HG02678 (cell line): ENCODE results near the gene TTC4.
A peak's percentile ranks its signal among the peaks of the same experiment; 100 is the strongest.
"Not testable (repeated sequence)": the region's sequence is repeated elsewhere in the genome, so short reads cannot be mapped to it uniquely, and the experiment has no call there.

Source experiments
- ATAC-seq: cut with Tn5 transposase; IDR thresholded peaks from one replicate; pipeline ENCODE4 v1.9.1; 2021; ENCODE audit warnings: mild to moderate bottlenecking, moderate library complexity; ENCODE audit not compliant: unreplicated experiment

TTC4 gene

DNA sequence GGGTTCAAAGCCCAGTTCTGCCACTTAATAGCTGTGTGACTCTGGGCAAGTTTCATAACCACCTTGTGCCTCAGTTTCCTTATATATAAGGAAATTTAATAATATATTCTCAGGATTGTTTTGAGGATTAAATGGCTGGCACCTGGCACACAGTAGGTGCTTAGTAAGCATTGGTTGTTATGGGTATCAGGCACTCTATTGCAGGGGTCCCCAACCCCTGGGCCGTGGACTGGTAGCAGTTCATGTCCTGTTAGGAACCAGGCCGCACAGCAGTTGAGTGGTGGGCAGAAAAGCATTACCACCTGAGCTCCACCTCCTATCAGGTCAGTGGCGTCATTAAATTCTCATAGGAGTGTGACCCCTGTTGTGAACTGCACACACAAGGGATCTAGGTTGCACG lies 30.2 kb downstream of the TTC4 start:
- ATAC-seq = no peak

DNA sequence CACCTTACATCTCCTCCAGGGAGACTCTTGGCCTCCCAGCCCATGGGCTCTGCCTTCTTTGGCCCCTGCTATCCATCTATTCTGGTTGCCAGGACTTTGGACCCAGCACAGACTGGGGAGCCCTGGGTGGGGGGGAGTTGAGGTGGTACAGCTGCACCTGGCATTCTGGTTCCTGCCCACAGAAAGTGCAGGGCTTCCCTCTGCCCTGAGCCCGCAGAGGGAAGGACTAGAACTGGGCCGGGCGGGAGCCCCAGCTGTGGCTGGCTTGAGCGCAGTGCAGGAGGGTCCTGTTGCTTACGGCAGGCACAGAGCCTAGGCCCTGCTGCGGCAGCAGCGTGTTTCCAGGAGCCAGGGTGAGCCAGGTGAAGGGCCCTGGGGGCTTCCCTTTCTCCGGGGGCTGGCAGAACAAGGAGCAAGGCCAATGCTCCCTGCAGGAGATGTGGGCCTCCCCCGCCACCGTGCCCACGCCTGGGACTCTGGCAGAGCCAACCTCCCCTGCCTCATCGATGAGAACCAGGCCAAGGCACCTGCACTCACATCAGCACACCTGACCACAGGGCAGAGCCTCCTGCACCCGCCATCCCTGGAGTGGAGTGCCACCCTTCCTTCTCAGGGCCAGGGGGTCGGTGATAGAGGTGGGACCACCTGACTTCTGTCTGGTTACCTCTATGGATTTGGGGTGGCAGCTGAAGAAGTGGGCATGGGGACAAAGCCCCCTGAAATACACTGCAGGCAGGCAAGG lies 32.6 kb downstream of the TTC4 start:
- no peak for ATAC-seq

DNA sequence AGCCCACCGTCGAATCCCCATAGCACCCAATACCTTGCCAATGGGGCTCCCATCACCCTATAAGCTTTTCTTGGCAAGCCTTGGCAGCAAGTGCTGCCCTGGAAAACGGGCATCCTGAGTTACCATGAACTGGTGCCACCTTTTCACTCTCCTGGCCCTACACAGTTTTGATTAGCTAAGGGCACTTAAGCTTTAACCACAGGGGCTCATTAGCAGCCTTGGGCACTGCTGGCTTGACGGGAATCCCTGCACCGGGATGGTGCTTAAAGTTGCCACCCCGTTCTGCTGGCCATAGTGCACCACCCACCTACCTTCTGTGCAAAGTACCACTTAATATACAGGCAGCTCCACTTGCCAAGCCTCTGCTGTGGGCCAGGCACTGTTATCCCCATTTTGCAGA lies 34.9 kb downstream of the TTC4 start:
- ATAC-seq = no peak

DNA sequence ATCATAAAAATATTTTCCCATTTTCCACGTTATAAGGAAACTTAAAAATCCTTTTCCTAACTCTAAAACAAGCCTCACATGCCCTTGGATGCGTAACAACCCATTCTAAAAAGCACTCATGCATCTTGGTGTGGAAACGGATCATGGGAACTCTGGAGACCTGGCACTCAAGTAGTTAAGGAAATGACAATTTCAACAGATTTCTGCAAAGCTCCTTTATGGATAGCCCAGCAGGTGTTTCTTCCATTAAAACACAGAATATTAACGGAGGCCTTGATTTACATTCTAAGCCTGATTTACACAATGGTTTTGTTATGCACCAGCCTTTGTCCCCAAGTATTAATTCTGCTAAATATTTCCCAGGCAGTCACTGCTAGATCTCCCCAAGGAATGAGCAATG lies 35.8 kb downstream of the TTC4 start:
- ATAC-seq = no peak

DNA sequence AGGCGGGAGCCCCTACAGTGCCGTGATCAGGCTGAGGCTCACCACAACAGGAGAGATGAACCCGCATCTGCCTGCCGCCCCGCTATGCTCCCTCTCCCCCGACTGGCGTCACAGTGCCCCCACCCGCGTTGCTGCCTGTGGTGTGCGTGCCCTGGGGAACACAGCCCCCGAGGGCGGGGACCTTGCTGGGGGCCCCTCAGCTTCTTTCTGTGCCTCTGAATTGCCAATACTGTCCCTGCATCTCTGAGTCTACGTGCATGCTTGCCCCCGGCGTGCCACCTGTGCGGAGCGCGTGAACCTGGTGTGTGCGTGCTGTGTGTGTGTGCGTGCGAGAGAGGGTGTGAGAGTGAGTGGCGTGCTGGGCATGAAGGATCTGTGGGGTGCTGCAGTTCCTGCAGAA lies 38.4 kb downstream of the TTC4 start:
- ATAC-seq = no peak

DNA sequence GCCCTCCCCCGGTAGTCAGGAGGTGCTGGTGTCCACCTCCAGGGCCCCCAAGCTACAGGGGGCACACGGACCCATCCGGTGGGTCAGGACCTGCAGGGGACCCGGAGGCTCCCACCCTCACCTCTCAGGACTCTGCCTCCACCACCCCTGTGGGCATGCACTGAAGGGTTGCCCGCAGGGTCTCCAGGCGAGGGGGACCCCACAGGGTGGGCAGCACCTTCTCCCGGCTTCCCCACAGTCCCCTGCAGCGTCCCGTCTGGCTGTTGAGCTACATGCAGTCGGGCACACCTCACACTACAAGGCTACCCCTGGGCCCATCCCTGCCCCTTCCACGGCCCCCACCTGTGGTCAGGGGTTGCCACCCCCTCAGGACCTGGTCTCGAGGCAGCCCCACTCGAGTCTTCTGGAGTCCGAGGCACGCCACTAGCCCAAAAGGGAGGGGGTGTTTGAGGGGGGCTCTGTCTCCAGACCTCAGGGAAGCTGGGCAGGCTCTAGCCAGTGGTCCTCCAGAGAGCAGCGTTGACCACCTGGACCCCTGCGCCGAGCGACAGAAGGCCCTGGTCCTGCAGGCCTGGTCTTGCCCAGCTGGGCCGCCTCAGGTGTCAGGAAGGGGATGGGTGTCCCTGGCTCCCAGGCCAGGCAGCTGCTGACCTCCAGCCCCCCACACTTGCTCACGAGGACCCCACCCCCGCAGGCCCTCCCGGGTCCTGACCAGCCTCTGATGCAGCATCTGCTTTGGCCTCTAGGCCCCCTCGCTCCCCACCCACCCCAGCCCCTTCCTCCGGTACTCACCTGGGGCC lies 39.0 kb downstream of the TTC4 start:
- ATAC-seq = no peak

DNA sequence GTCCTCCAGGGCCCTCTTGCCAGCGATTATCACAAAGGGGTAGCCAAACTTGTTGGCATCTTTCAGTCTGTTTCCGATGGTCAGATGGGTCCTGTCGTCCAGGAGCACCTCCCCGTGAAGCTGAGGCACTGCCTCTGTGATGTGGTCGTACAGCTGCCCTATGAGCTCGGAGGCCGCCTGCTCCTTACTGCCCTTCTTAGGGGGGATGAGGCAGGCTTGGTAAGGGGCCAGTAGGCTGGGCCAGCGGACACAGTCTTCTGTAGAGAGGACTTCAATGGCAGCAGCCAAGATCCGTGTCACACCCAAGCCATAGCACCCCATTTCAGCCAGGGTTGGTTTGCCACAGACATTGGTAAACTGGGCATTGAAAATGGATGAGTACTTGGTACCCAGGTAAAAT lies 42.2 kb downstream of the TTC4 start:
- ATAC-seq = no peak

DNA sequence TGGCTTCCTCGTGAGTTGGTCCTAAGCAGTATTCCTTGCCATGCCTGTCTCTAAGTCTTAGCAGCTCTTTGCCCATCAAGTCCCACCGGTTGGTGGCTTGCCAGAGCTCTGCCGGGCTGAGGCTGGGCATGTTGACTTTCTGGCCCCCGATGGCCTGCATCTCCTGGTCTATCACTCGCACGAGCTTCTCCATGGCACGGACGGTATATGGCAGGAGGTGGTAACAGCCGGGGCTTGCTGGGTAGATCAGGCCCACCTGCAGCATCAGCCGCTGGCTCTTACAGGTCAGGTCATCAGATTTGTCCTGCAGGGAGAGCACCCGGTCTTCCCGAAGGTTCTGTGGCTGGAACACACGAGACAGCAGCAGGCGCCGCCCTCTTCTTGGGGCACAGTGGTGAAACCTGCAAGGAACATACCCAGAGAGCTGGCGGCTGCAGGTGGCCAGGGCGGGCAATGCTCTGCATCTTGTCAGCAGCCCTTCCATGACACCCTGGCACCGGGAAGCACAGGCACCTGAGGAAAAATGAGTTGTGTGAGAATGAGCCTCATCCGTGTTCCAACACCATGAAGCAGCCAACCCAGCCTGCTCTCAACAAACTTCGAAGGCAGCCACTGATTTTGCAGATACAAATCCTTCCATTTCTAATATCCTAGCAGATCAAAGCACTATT lies 43.2 kb downstream of the TTC4 start:
- no peak for ATAC-seq

DNA sequence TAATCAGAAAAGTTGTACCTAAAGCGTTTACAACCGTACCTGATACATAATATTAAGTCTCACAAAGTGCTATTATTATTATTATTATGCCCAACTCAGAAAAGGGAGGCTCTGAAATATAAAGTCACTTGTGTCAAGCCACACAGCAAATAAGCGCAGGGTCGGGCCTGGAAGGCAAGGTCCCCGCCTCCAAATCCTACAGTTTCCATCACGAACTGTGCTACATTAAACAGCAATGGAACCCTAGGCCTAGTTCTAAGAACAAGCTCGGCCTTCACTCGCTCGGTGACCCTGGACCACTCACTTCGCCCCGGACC lies 48.1 kb downstream of the TTC4 start:
- no peak for ATAC-seq

DNA sequence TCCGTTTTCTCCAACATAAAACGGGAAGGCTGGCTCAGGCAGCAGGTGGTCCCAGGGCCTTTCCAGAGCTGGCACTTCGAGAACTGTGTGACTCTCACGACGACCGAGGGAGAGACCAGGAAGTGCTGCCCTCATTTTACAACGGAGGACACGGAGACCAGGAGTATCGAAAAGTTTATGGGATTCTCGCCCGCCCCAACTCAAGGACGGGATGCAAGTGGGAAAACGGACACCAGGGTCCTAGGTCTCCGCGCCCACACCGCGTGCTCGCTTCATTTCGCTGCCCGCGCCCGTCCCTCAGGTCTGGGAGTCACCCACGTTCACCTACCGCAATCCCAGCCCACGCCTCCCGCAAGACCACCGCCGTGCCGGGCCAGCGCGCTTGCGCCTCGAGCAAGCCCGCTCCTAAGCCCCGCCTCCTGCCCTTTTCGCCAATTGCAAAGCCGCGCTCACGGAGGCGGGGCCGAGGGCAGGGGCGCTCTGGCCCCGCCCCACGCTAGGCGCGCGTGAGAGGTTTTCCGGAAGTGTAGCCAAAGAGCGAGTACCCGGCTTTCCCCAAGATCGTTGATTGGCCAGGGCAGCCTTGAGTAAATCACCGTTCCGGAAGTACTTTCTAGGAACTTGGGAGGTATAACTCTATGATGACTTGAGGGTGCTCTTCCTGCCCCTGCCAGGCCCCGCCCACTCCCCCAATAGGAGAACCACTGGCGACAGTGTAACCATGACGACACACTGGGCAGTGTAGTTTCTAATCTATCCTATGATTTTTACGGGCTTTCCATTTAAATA lies 48.7 kb downstream of the TTC4 start, which contains the start of gene PARS2:
Gene PARS2, minus strand, starts transcription at position 391 of the 789 bp plus-strand sequence. CDS start 5,362 bp downstream, outside the sequence.
- ATAC-seq = peak; percentile 98

DNA sequence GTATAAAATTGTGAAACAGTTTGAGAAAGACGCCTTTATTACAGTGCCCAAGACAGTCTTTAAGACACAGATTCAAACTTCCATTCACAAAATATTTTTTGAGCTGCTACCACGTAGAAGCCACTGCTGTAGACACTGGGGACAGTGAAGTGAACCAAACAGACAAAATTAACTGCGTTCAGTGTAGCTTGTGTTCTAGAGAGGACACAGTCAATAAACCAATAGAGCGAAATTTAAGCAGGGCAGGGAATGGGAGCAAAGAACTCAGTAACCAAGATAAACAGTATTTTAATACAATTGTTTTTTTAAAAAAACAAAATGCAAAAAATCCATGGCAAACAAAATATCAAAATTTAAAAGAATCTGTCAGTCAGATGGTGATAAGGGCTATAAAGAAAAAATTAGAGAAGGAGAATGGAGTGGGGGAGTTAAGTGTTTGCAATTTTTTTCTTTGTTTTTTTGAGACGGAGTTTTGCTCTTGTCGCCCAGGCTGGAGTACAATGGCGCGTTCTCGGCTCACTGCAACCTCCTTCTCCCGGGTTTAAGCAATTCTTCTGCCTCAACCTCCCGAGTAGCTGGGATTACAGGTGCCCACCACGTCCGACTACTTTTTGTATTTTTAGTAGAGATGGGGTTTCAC lies 49.4 kb downstream of the TTC4 start:
- ATAC-seq = peak; percentile 9

DNA sequence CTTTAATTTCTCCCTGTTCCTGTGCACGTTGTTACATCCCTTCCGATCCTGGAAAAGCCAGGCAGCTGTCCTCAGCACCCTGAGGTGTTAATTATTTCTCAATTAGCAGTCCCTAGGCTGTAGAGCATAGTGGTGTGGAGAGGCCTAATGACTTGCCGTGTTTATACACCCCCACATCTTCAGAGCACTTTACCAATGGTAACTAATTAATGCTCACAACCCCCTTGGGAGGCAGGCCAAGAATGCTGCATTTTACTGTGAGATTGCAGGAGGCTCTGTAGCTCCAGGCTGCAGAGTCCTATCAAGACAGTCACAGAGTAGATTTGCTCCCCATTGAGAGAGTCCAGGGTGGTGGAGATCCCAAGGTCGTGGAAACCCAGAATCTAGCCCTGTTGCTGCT lies 51.1 kb downstream of the TTC4 start:
- no peak for ATAC-seq

DNA sequence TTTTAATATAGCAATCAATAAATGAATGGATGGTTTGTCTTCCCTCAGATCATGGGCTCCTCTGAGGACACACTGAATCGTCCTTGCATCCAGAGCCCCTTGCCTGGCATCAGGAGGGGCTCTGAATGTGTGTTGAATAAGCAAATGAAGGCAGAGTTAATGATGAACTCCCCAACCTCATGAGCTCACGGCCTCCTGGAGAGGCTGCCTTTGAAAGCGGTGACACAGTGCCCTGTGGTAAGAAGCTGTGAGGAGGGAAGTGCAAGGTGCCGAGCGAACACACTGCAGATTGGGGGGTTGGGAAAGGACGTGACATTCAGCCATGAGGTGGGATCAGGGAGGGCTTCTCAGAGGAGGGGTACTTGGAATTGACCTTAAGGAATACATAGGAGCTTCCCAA lies 51.9 kb downstream of the TTC4 start:
- no peak for ATAC-seq

DNA sequence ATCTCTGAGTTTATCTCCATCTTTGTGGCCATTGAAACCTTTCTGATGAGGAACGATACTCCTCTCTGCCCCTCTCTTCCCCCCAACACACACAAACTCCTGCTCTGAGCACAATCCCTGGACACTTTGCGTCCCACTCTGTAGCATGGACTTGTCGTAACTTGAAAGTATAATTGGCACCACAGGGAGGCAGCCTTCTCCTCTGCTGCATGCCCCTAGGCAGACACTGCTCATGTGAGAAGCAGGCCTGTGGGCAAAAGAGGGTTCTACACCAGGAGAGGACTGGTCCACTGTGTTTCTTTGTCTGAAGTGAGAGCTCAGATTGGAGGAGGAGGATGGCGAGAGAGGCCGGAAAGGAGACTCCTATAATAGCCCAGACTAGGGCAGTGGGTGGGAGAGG lies 52.4 kb downstream of the TTC4 start:
- ATAC-seq = no peak

DNA sequence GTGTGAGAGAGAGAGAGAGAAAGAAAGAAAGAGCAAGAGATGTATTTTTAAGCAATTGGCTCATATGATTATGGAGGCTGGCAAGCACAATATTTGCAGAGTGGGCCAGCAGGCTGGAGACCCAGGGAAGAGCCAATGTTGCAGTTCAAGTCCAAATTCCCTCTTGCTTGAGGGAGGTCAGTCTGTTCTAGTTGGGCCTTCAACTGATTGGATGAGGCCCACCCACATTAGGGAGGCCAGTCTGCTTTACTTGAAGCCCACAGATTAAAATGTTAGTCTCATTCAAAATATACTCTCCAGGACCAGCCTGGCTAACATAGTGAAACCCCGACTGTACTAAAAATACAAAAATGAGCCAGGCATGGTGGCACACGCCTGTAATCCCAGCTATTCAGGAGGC lies 57.3 kb downstream of the TTC4 start:
- ATAC-seq = no peak

DNA sequence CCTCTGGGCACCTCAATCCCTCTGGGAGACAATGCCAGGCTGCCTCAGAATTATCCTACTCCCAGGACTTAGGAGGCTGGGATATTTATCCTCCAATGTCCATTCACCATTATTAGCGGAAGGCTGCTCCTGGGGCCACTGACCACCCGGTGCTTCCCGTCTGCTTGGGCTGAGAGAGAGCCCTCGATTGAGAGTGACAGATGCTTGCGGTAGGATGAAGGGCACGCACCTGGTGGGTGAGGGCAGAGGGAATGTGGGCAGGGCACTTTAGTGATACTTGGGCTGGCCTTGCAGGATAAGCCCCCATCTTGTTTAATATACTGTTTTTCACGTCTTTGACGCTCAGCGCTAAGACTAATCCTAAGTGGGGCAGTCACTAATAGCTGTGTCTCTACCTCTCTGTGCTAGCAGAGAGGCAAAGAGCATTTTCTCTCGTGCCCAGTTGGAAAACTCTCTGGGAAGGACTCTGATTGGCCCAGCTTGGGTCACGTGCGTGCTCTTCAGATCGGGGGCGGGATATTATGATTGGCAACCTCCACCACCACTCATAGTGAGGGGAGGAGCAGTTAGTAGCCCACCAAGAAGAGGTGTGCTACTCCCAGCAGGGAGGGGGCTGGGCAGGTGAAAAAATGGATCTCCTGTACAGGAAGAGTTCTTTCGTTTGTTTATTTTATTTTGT lies 59.3 kb downstream of the TTC4 start:
- ATAC-seq = no peak

DNA sequence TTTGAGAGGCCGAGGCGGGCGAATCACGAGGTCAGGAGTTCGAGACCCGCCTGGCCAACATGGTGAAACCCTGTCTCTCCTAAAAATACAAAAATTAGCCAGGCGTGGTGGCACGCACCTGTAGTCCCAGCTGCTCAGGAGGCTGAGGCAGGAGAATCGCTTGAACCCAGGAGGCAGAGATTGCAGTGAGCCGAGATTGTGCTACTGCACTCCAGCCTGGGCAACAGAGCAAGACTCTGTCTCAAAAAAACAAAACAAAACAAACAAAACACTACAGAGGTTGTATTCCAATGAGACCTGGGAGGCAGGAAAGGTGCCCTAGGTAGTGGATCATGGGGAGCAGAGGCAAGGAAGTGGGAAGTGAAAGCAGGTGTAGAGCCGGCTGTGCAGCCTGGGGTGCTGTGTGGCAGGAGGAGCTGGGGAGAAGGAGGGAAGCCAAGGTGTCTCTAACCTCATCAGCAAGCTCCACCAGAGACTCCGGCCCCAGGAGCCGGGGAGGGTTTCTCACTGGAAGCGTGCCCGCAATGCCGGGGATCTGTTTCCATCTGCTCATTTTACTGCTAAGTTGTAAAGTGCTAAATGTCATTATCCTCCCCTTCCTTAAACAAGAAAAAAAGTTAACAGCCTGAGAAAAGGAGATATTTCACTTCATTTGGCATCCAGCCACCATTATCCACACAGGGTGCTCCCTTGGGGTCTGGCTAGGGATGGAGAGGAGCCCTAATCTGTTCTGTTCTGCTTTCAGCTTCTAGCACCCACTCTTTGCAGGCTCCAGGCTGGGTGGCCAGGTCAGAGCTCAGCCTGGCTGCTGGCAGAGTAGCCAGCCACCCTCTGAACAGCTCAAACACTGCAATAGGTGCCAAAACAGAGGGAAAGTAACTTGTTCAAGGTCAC lies 60.4 kb downstream of the TTC4 start:
- not testable (repeated sequence) for ATAC-seq

DNA sequence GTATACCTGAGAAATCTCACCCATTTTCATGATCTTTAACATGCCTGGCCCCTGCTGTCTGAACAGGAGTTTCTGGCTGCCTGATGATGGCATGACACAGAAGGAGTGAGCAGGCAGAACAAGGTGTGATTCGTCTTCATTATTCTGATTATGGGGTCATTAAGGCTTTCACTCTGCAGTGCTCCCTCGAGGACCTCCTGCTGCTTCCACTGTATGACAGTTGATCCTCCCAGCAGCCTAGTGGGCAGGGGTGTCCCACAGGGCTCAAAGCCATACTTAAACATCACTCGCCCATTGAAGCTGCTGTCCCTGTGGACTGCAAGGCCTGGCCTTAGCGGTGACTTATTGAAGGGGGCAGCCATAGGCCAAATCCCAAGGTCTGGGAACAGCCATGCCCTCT lies 61.4 kb downstream of the TTC4 start:
- ATAC-seq = no peak

DNA sequence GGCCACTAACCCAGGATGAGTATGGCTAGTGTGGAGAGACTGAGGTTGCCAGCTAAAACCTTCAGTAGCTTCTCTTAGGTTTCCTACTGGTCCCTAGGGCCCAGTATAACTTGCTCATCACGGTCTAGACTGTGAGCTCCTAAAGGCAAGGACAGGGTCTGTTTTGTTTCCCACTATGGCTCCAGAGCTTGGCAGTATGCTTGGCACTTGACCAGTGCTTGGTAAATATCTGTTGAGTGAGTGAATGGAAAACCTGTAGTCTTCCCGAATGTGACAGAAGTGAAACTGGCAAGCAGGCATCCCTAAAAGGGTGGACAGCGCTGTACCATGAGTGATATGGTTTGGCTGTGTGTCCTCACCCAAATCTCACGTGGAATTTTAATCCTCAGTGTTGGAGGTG lies 61.8 kb downstream of the TTC4 start:
- ATAC-seq = no peak
